K562 (cell line): ENCODE measurements around the gene CACNA2D4.

Experiments used
- CHD7 ChIP-seq: fragments of 200-600 bp; sonication (generic); IDR thresholded peaks from one replicate; pipeline ENCODE4 v1.6.1; 2012; ENCODE audit warnings: mild to moderate bottlenecking, low read depth, low read length, inconsistent platforms
- E2F1 ChIP-seq: sonication (generic); formaldehyde crosslinking; IDR thresholded peaks from 2 replicates; pipeline ENCODE4 v1.8.1; 2023; ENCODE audit warnings: mild to moderate bottlenecking, missing genetic modification reagents, moderate library complexity
- ILK ChIP-seq: fragments of 450-650 bp; IDR thresholded peaks from 2 replicates; pipeline ENCODE4 v1.6.1; 2016; ENCODE audit warnings: missing genetic modification characterization, low read depth, mild to moderate bottlenecking, missing compliant biosample characterization, moderate library complexity, borderline replicate concordance
- MAFF ChIP-seq: IDR thresholded peaks from 2 replicates; pipeline ENCODE4 v1.6.1; 2012; ENCODE audit warnings: low read length, improper control_type of control experiment
- NFE2 ChIP-seq: IDR thresholded peaks from 2 replicates; pipeline ENCODE4 v1.6.1; 2014; ENCODE audit warnings: antibody characterized with exemption, low read depth
- POLR2A ChIP-seq: fragments of 450-650 bp; conservative IDR thresholded peaks from 2 replicates; pipeline ENCODE4 v1.6.1; 2016
- POLR2AphosphoS5 ChIP-seq: IDR thresholded peaks from 2 replicates; pipeline ENCODE4 v1.6.1; 2011; ENCODE audit warnings: mild to moderate bottlenecking, low read depth, low read length, moderate library complexity; ENCODE audit not compliant: control insufficient read depth, insufficient read depth
- TAF1 ChIP-seq: IDR thresholded peaks from 2 replicates; pipeline ENCODE4 v1.6.1; 2011; ENCODE audit warnings: mild to moderate bottlenecking, low read length, moderate library complexity; ENCODE audit not compliant: insufficient read depth, control insufficient read depth, severe bottlenecking; ENCODE audit errors: extremely low read depth
- TEAD2 ChIP-seq: fragments of 450-650 bp; IDR thresholded peaks from 2 replicates; pipeline ENCODE4 v1.6.1; 2016; ENCODE audit warnings: missing genetic modification characterization, control low read depth, missing compliant biosample characterization
- TGIF2 ChIP-seq: sonication (generic); formaldehyde crosslinking; IDR thresholded peaks from 2 replicates; pipeline ENCODE4 v1.8.1; 2022; ENCODE audit warnings: mild to moderate bottlenecking, missing genetic modification reagents, moderate library complexity
- ZNF24 ChIP-seq: fragments of 450-650 bp; IDR thresholded peaks from 2 replicates; pipeline ENCODE4 v1.6.1; 2016
- ZNF274 ChIP-seq: IDR thresholded peaks from 2 replicates; pipeline ENCODE4 v1.6.1; 2011; ENCODE audit warnings: low read depth, mild to moderate bottlenecking, low read length, moderate library complexity, borderline replicate concordance
- TF ChIP-seq, protein P1 (sequence below), 3 experiments: IDR thresholded peaks in 2 of 3; conservative IDR thresholded peaks in 1 of 3; 2 replicates each; pipeline ENCODE4 v1.5.1; 2011 to 2012; ENCODE audit warnings: low read length in 3 of 3, mild to moderate bottlenecking in 3 of 3, control low read depth in 2 of 3, improper control_type of control experiment in 1 of 3, inconsistent platforms in 1 of 3, low read depth in 1 of 3, mixed read lengths in 1 of 3, moderate library complexity in 1 of 3; ENCODE audit not compliant: insufficient read depth in 2 of 3
- TF ChIP-seq, protein P2 (sequence below): fragments of 250-450 bp; sonication (Bioruptor Pico); IDR thresholded peaks from 2 replicates; pipeline ENCODE4 v1.5.0; 2021; ENCODE audit warnings: mild to moderate bottlenecking, borderline replicate concordance

DNA sequence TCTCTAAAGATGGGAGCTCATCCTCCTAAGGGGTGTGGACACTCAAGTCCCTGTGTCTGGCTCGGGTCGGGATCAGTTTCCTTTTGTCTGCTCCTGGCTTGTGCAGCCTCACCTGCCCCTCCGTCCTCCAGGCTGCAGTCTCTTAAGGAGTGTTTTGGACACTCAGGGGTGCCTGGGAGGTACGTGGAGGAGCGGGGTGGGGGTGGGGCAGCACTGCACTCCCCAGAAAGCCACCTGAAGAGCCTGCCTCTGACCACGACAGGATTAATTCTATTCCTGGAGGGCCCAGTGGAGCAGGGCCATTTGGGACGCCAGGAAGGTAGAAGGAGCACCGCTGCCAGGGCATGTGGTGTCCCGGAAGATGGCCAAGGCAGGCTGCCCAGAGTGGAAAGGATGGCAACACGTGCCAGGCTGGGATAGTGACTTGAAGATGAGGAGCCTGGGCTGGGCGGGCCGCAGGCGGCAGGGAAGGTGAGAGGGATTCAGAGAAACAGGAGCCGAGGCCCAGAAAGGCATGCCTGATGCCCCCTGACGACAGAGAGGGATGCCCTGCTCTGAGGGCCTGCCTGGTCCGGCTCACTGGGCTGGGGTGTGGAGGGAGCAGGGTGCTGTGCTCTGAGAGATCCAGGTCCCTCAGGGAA lies 112.9 kb downstream of the CACNA2D4 start:
- TF ChIP-seq ZNF274 (no peak), ZNF24 (no peak), NFE2 (no peak), E2F1 (no peak), TAF1 (no peak), TEAD2 (tag) (no peak), CHD7 (no peak), TGIF2 (no peak), MAFF (no peak), ILK (tag) (no peak), POLR2A (no peak), POLR2AphosphoS5 (no peak)
- TF ChIP-seq, protein P1, sequence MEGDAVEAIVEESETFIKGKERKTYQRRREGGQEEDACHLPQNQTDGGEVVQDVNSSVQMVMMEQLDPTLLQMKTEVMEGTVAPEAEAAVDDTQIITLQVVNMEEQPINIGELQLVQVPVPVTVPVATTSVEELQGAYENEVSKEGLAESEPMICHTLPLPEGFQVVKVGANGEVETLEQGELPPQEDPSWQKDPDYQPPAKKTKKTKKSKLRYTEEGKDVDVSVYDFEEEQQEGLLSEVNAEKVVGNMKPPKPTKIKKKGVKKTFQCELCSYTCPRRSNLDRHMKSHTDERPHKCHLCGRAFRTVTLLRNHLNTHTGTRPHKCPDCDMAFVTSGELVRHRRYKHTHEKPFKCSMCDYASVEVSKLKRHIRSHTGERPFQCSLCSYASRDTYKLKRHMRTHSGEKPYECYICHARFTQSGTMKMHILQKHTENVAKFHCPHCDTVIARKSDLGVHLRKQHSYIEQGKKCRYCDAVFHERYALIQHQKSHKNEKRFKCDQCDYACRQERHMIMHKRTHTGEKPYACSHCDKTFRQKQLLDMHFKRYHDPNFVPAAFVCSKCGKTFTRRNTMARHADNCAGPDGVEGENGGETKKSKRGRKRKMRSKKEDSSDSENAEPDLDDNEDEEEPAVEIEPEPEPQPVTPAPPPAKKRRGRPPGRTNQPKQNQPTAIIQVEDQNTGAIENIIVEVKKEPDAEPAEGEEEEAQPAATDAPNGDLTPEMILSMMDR (IDR thresholded peaks at IDR 0.05 in 2 of 3, conservative IDR thresholded peaks at IDR 0.05 in 1 of 3; ENCODE audit: insufficient read depth in 2 of 3, low read depth in 1 of 3, low read length in 3 of 3) = no peak
- TF ChIP-seq, protein P2, sequence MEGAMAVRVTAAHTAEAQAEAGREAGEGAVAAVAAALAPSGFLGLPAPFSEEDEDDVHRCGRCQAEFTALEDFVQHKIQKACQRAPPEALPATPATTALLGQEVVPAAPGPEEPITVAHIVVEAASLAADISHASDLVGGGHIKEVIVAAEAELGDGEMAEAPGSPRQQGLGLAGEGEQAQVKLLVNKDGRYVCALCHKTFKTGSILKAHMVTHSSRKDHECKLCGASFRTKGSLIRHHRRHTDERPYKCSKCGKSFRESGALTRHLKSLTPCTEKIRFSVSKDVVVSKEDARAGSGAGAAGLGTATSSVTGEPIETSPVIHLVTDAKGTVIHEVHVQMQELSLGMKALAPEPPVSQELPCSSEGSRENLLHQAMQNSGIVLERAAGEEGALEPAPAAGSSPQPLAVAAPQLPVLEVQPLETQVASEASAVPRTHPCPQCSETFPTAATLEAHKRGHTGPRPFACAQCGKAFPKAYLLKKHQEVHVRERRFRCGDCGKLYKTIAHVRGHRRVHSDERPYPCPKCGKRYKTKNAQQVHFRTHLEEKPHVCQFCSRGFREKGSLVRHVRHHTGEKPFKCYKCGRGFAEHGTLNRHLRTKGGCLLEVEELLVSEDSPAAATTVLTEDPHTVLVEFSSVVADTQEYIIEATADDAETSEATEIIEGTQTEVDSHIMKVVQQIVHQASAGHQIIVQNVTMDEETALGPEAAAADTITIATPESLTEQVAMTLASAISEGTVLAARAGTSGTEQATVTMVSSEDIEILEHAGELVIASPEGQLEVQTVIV (CRISPR knock-in tag) = no peak
